Muscle layer of colon (tissue), 2 donors: Measurements from ENCODE around the gene LORICRIN.
A peak's percentile ranks its signal among the peaks of the same experiment; 100 is the strongest.

Source experiments
- H3K27ac ChIP-seq: one replicate; pipeline ENCODE4 v1.7.0; 2013; ENCODE audit warnings: low read depth, mild to moderate bottlenecking, low read length, moderate library complexity
- H3K27me3 ChIP-seq, 2 donors: one replicate each; pipeline ENCODE4 v1.7.0; 2013; ENCODE audit warnings: low read length in 2 of 2, mild to moderate bottlenecking in 2 of 2; ENCODE audit not compliant: insufficient read depth in 2 of 2, control insufficient read depth in 1 of 2
- H3K36me3 ChIP-seq: one replicate; pipeline ENCODE4 v1.7.0; 2013; ENCODE audit warnings: mild to moderate bottlenecking, low read length; ENCODE audit not compliant: insufficient read depth
- H3K4me1 ChIP-seq: one replicate; pipeline ENCODE4 v1.7.0; 2013; ENCODE audit warnings: mild to moderate bottlenecking, low read length; ENCODE audit not compliant: insufficient read depth
- H3K4me3 ChIP-seq, 2 donors: one replicate each; pipeline ENCODE4 v1.7.0; 2013; ENCODE audit warnings: low read length in 2 of 2, low read depth in 1 of 2, mild to moderate bottlenecking in 1 of 2, moderate library complexity in 1 of 2
- H3K9ac ChIP-seq: one replicate; pipeline ENCODE4 v1.7.0; 2013; ENCODE audit warnings: low read length
- H3K9me3 ChIP-seq: one replicate; pipeline ENCODE4 v1.7.0; 2013; ENCODE audit warnings: mild to moderate bottlenecking, low read length
- donor health status: abdominal sarcoma.
- donor health status: Adenocarcinoma of cecum.

LORICRIN gene

GRCh38 chr1:153251087-153251486 is 8.4 kb upstream of the LORICRIN start:
- Histone ChIP-seq H3K9ac (no peak overlapping the region), H3K36me3 (no peaks in the 10 kb centered on the region), H3K9me3 (no peaks in the 10 kb centered on the region), H3K27me3 (no peaks in the 10 kb centered on the region), H3K4me3 (no peak overlapping the region), H3K4me1 (no peaks in the 10 kb centered on the region), H3K27ac (no peak overlapping the region)

- Histone ChIP-seq H3K27ac (no peak overlapping the region), H3K9me3 (no peaks in the 10 kb centered on the region), H3K9ac (no peak overlapping the region)
Observed at GRCh38 chr1:153251562-153251961, 7.9 kb upstream of the LORICRIN start.

DNA sequence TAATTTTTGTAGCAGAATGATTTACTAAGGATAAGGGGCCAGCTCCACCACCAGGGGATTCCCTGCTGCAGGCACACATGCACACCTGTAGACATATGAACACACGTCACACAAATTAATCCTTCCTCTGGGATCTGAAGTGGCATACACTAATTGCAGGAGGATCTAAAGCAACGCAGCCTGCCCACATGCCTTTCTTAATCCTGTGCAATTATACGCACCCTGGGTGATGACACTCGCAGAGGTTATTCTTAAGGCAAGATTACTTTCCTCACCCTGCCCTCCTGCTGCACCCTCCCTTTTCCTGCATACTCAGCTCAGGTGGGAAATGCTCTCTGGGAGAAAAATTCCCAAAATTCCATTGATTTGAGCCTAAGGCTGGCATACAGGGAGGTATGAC is 7.5 kb upstream of the LORICRIN start:
- no peak overlapping the region for H3K9ac ChIP-seq
- H3K36me3 ChIP-seq: no peaks in the 10 kb centered on the region
- H3K9me3 ChIP-seq: no peaks in the 10 kb centered on the region
- no peak overlapping the region for H3K27ac ChIP-seq
- no peaks in the 10 kb centered on the region for H3K27me3 ChIP-seq
- no peaks in the 10 kb centered on the region for H3K4me1 ChIP-seq
- no peak overlapping the region for H3K4me3 ChIP-seq

More at GRCh38 chr1:153251562-153251961, 7.9 kb upstream of the LORICRIN start:
- Histone ChIP-seq H3K4me3 (no peak overlapping the region), H3K36me3 (no peaks in the 10 kb centered on the region), H3K27me3 (no peaks in the 10 kb centered on the region), H3K4me1 (no peaks in the 10 kb centered on the region)

DNA sequence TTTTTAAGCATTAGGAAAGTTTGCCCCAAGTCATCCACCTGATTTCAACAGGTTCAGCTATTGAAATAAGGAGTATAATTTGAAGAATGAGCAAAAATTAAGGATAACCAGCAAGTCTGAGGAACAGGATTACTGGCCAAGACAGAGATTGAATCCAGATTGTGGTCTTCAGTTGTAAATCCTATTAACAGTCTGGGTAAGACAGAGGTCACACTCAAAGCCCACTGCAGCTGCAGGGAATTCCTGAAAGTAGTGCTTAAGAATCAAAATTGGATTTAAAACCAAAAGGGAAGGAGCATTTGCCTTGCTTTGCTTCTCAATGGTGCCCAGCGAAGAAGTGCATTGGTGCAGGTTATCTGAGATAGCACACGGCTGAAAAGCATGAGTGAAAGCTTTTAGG is 6.4 kb upstream of the LORICRIN start:
- H3K4me3 ChIP-seq: no peak overlapping the region
- no peak overlapping the region for H3K27ac ChIP-seq
- no peak overlapping the region for H3K9ac ChIP-seq
- H3K9me3 ChIP-seq: no peaks in the 10 kb centered on the region
- H3K4me1 ChIP-seq: no peaks in the 10 kb centered on the region
- no peaks in the 10 kb centered on the region for H3K27me3 ChIP-seq
- no peaks in the 10 kb centered on the region for H3K36me3 ChIP-seq

- H3K27me3 ChIP-seq: no peaks in the 10 kb centered on the region
- H3K4me1 ChIP-seq: no peaks in the 10 kb centered on the region
- no peaks in the 10 kb centered on the region for H3K36me3 ChIP-seq
- no peak overlapping the region for H3K9ac ChIP-seq
- no peaks in the 10 kb centered on the region for H3K9me3 ChIP-seq
- no peak overlapping the region for H3K27ac ChIP-seq
- H3K4me3 ChIP-seq: no peak overlapping the region
Observed at GRCh38 chr1:153253693-153254092, 5.8 kb upstream of the LORICRIN start.

DNA sequence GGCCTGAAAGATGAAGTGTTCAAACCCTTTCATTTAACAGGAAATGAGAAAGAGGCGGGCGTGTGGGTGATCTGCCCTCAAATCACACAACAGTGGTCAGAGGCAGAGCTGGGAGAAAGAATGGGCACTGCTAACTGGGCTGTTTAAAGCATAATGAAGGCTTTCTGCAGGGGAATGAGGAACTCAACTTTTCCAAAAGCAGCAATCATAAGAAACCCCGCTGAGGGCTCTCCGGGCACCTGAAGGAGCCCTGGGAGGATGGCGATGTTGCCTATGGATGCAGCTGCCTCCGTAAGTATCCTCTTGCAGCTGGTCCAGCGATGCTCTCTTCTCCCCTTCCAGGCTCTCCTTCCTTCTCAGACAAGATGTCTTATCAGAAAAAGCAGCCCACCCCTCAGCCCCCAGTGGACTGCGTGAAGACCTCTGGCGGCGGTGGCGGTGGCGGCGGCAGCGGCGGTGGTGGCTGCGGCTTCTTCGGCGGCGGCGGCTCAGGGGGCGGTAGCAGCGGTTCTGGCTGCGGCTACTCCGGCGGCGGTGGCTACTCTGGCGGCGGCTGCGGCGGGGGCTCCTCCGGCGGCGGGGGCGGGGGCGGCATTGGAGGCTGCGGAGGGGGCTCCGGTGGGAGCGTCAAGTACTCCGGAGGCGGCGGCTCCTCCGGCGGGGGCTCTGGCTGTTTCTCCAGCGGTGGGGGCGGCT is 1.2 kb downstream of the LORICRIN start:
- H3K27ac ChIP-seq: no peak overlapping the region
- H3K4me1 ChIP-seq: peaks cover 9% of the 10 kb centered on the region
- H3K9ac ChIP-seq: no peak overlapping the region
- H3K27me3 ChIP-seq: peaks cover 22 to 45% of the 10 kb centered on the region in 2 donors
- H3K36me3 ChIP-seq: no peaks in the 10 kb centered on the region
- no peaks in the 10 kb centered on the region for H3K9me3 ChIP-seq
- H3K4me3 ChIP-seq: peak overlapping the region in 1 of 2 donors; percentile 49

GRCh38 chr1:153261281-153262069 is 2.0 kb downstream of the LORICRIN start:
- H3K9ac ChIP-seq: no peak overlapping the region
- peaks cover 22 to 45% of the 10 kb centered on the region in 2 donors for H3K27me3 ChIP-seq
- H3K4me3 ChIP-seq: peak overlapping the region; percentile 21 to 49

GRCh38 chr1:153262070-153262366 is 2.5 kb downstream of the LORICRIN start:
- no peak overlapping the region for H3K27ac ChIP-seq

More at GRCh38 chr1:153261281-153262069, 2.0 kb downstream of the LORICRIN start:
- Histone ChIP-seq H3K9me3 (no peaks in the 10 kb centered on the region), H3K4me1 (peaks cover 9% of the 10 kb centered on the region), H3K27ac (no peak overlapping the region), H3K36me3 (no peaks in the 10 kb centered on the region)

DNA sequence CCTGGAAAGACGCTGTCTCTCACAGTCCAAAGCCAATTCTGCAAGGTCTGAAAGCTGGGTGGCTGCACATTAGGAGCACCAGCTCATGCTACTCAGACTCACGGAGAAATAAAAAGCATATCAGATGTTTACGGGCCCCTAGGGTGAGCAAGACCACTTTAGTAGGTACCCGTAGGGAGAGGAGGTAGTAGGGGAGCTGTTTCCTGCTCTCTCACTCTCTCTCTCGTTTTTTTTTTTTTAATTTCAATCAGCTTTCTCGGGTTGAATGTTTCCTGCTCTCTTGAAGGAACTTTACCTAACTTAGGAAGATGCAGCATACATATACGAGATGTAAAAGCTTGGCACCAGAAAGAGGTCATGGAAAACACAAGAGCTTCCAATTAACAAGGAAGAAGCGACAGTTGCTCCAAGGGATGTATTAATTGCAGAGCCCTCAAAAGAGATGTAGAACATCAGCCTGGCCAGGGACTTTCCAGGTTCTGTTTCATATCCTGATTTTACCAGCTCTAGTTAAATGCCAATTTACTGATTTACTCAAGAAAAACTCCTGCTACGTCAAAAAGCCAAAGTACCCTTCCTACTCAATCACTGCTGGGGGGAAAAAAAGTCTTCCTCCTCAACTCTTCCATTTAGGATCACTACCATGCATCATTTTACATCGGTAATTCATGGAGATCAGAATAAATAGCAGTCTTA is 3.1 kb downstream of the LORICRIN start:
- Histone ChIP-seq H3K9ac (no peak overlapping the region), H3K27me3 (peaks cover 22 to 45% of the 10 kb centered on the region in 2 donors), H3K36me3 (no peaks in the 10 kb centered on the region), H3K4me1 (peaks cover 9% of the 10 kb centered on the region), H3K27ac (no peak overlapping the region), H3K4me3 (no peak overlapping the region), H3K9me3 (no peaks in the 10 kb centered on the region)

More at GRCh38 chr1:153262070-153262366, 2.5 kb downstream of the LORICRIN start:
- Histone ChIP-seq H3K27me3 (peaks cover 22 to 45% of the 10 kb centered on the region in 2 donors), H3K9me3 (no peaks in the 10 kb centered on the region), H3K4me1 (peaks cover 9% of the 10 kb centered on the region), H3K36me3 (no peaks in the 10 kb centered on the region), H3K9ac (no peak overlapping the region), H3K4me3 (peak overlapping the region in 1 of 2 donors; percentile 21)

GRCh38 chr1:153265457-153265856 is 6.0 kb downstream of the LORICRIN start:
- Histone ChIP-seq H3K36me3 (no peaks in the 10 kb centered on the region), H3K27me3 (peaks cover 22 to 42% of the 10 kb centered on the region in 2 donors), H3K4me3 (no peak overlapping the region), H3K27ac (no peak overlapping the region), H3K4me1 (peaks cover 9% of the 10 kb centered on the region), H3K9me3 (no peaks in the 10 kb centered on the region), H3K9ac (no peak overlapping the region)

DNA sequence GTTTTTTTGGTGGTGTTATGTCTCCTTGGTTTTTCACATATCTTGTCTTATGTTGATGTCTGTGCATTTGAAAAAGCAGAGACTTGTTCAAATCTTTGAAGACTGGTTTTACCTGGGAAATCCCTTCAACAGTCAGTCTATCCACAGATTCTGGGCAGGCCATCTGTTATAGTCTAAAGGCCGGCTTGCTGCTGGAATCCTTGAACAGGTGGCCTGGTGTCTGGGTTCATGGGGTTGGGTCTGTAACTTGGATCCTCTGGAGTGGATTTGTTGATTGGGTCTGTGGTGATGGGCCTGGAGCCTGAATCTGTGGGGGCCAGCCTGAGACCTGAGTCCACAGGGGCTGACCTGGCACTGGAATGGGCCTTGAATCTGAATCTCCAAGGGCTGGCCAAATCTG is 12.2 kb downstream of the LORICRIN start:
- H3K27ac ChIP-seq: no peak overlapping the region
- H3K36me3 ChIP-seq: no peaks in the 10 kb centered on the region
- H3K9me3 ChIP-seq: no peaks in the 10 kb centered on the region
- no peaks in the 10 kb centered on the region for H3K4me1 ChIP-seq
- no peaks in the 10 kb centered on the region for H3K27me3 ChIP-seq
- no peak overlapping the region for H3K9ac ChIP-seq
- no peak overlapping the region for H3K4me3 ChIP-seq
